Endometrial microvascular endothelial cells (primary cell): Measurements from ENCODE around the gene IGF2. TPM values are rescaled to one million over a fixed set of nuclear protein-coding genes. Genes with fewer than 3 reads are reported as not detected.

Experiments
- in situ Hi-C: cut with HindIII; loops from 2 replicates; pipeline ENCODE4 v1.10.0; 2017; ENCODE audit warnings: low sequenced_read_pairs, low pct_unique_long_range_greater_than_20kb; ENCODE audit errors: inconsistent ontology term
- total RNA-seq: library from RNA; depleted of rRNA; stranded (reverse); fragments of >200 nt; gene quantifications from one replicate; pipeline ENCODE4 v1.2.3, GENCODE V29; 2015; ENCODE audit errors: inconsistent ontology term

The IGF2 gene
- total RNA-seq, 1 donor from 2014 or later, result not detected

- in situ Hi-C loops, result no loop called here
Observed at GRCh38 chr11:2156416-2157182, 17.4 kb upstream of the IGF2 start.

GRCh38 chr11:2155511-2155910 is 16.3 kb upstream of the IGF2 start:
- in situ Hi-C loops, result no loop called here

GRCh38 chr11:2154889-2155288 is 15.7 kb upstream of the IGF2 start:
- in situ Hi-C loops, result no loop called here

- in situ Hi-C loops, result no loop called here
Observed at GRCh38 chr11:2154195-2154585, 15.0 kb upstream of the IGF2 start.

- in situ Hi-C loops, result no loop called here
Observed at GRCh38 chr11:2153581-2154194, 14.5 kb upstream of the IGF2 start.

GRCh38 chr11:2151500-2152257 is 12.5 kb upstream of the IGF2 start:
- in situ Hi-C loops, result no loop called here

- in situ Hi-C loops, result no loop called here
Observed at GRCh38 chr11:2149864-2150847, 11.0 kb upstream of the IGF2 start.

GRCh38 chr11:2149460-2149859 is 10.3 kb upstream of the IGF2 start:
- in situ Hi-C loops, result no loop called here

- in situ Hi-C loops, result no loop called here
Observed at GRCh38 chr11:2148595-2148994, 9.4 kb upstream of the IGF2 start.

- in situ Hi-C loops, result no loop called here
Observed at GRCh38 chr11:2147391-2147790, 8.2 kb upstream of the IGF2 start.

- in situ Hi-C loops, result no loop called here
Observed at GRCh38 chr11:2146051-2146450, 6.9 kb upstream of the IGF2 start.

- in situ Hi-C loops, result no loop called here
Observed at GRCh38 chr11:2144544-2145248, 5.5 kb upstream of the IGF2 start.

- in situ Hi-C loops, result no loop called here
Observed at GRCh38 chr11:2143799-2144543, 4.8 kb upstream of the IGF2 start.

- in situ Hi-C loops, result no loop called here
Observed at GRCh38 chr11:2143477-2143798, 4.2 kb upstream of the IGF2 start.

- in situ Hi-C loops, result no loop called here
Observed at GRCh38 chr11:2142762-2143202, 3.6 kb upstream of the IGF2 start.

- in situ Hi-C loops, result no loop called here
Observed at GRCh38 chr11:2142300-2142759, 3.1 kb upstream of the IGF2 start.
